Measurements from ENCODE around the gene ACAT1. TPM values are rescaled to one million over a fixed set of nuclear protein-coding genes. Genes with fewer than 3 reads are reported as not detected.

The ACAT1 gene
- total and polyA plus RNA-seq, 4 donors = 47.6 to 88.0 (median 52.7) TPM

GRCh38 chr11:108101090-108101775 lies 20.1 kb upstream of the ACAT1 start:
- no peak for TF ChIP-seq CTCF (IDR thresholded peaks at IDR 0.05; ENCODE audit: control extremely low read depth, extremely low read depth)

DNA sequence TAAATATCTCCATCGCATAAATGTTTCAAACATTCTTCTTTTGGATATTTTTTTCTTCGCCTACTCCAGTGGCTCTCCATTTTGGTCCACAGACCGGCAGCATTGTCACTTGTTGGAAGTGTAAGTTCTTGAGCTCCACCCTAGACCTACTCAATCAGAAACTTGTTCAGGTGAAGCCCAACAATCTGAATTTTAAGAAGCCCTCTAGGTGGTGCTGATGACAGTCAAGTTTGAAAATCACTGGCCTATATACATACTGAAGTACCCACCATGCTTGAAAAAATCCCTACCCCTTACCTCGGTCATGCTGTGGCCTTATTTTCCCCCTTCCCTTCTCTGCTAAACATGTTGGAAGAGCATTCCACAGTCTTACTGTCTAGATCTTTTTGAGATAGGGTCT lies 10.2 kb upstream of the ACAT1 start:
- Histone ChIP-seq H3K4me1 (ENCODE audit: control insufficient read depth in 5 of 5, insufficient read depth in 5 of 5, low read length in 5 of 5) (peaks cover 0 to 8% (median 0%) of the 10 kb centered on the region in 5 donors), H3K9ac (ENCODE audit: insufficient read depth in 1 of 2, low read length in 2 of 2) (no peak overlapping the region), H3K36me3 (ENCODE audit: control insufficient read depth in 4 of 4, insufficient read depth in 4 of 4, low read length in 4 of 4) (peaks cover 0 to 3% (median 0%) of the 10 kb centered on the region in 4 donors), H3K4me3 (no peak overlapping the region), H3K27ac (ENCODE audit: low read depth in 1 of 2, low read length in 1 of 2) (no peak overlapping the region), H3K9me3 (ENCODE audit: control insufficient read depth in 4 of 4, insufficient read depth in 3 of 4, low read length in 3 of 4) (no peaks in the 10 kb centered on the region), H3K27me3 (ENCODE audit: control insufficient read depth in 3 of 3, insufficient read depth in 3 of 3, low read length in 2 of 3) (no peaks in the 10 kb centered on the region)
- DNase-seq (no peak), ATAC-seq (ENCODE audit: insufficient read depth, low FRiP score) (no peak)
- 91 to 95% methylated on average over 4 of the region's 4 CpGs for WGBS, 2 donors
- no peak for TF ChIP-seq CTCF (IDR thresholded peaks at IDR 0.05; ENCODE audit: control extremely low read depth, extremely low read depth)

More at GRCh38 chr11:108101090-108101775, 20.1 kb upstream of the ACAT1 start:
- Histone ChIP-seq H3K27ac (ENCODE audit: low read depth in 1 of 2, low read length in 1 of 2) (no peak overlapping the region), H3K4me1 (ENCODE audit: control insufficient read depth in 5 of 5, insufficient read depth in 5 of 5, low read length in 5 of 5) (peaks cover 0 to 8% (median 0%) of the 10 kb centered on the region in 5 donors), H3K27me3 (ENCODE audit: control insufficient read depth in 3 of 3, insufficient read depth in 3 of 3, low read length in 2 of 3) (no peaks in the 10 kb centered on the region), H3K36me3 (ENCODE audit: control insufficient read depth in 4 of 4, insufficient read depth in 4 of 4, low read length in 4 of 4) (peaks cover 12 to 25% (median 16%) of the 10 kb centered on the region in 4 donors), H3K9ac (ENCODE audit: insufficient read depth in 1 of 2, low read length in 2 of 2) (no peak overlapping the region), H3K4me3 (no peak overlapping the region), H3K9me3 (ENCODE audit: control insufficient read depth in 4 of 4, insufficient read depth in 3 of 4, low read length in 3 of 4) (no peaks in the 10 kb centered on the region)
- DNase-seq (no peak), ATAC-seq (ENCODE audit: insufficient read depth, low FRiP score) (no peak)
- WGBS, 2 donors = 93 to 100% methylated on average over 1 of the region's 1 CpG

- H3K36me3 ChIP-seq (ENCODE audit: control insufficient read depth in 4 of 4, insufficient read depth in 4 of 4, low read length in 4 of 4) = peaks cover 0 to 3% (median 0%) of the 10 kb centered on the region in 4 donors
- DNase-seq (no peak), ATAC-seq (ENCODE audit: insufficient read depth, low FRiP score) (no peak)
- no peak overlapping the region for H3K27ac ChIP-seq (ENCODE audit: low read depth in 1 of 2, low read length in 1 of 2)
- 85 to 92% methylated on average over 2 of the region's 2 CpGs for WGBS, 2 donors
- H3K27me3 ChIP-seq (ENCODE audit: control insufficient read depth in 3 of 3, insufficient read depth in 3 of 3, low read length in 2 of 3) = no peaks in the 10 kb centered on the region
- no peak overlapping the region for H3K9ac ChIP-seq (ENCODE audit: insufficient read depth in 1 of 2, low read length in 2 of 2)
- no peak for TF ChIP-seq CTCF (IDR thresholded peaks at IDR 0.05; ENCODE audit: control extremely low read depth, extremely low read depth)
- H3K9me3 ChIP-seq (ENCODE audit: control insufficient read depth in 4 of 4, insufficient read depth in 3 of 4, low read length in 3 of 4) = no peaks in the 10 kb centered on the region
- H3K4me1 ChIP-seq (ENCODE audit: control insufficient read depth in 5 of 5, insufficient read depth in 5 of 5, low read length in 5 of 5) = peaks cover 0 to 8% (median 0%) of the 10 kb centered on the region in 5 donors
- H3K4me3 ChIP-seq = no peak overlapping the region
These were observed 9.3 kb upstream of the ACAT1 start for GRCh38 chr11:108112057-108112456.
